HT-29 (cell line): ENCODE measurements around the gene HOTAIR. TPM values are rescaled to one million over a fixed set of nuclear protein-coding genes. Genes with fewer than 3 reads are reported as not detected.

ENCODE experiments used
- DNase-seq: peaks from one replicate; pipeline ENCODE4 v3.0.0-alpha.2; 2015; ENCODE audit warnings: low spot score
- total RNA-seq: library from RNA; depleted of rRNA; stranded (reverse); fragments of >200 nt; shearing (Covaris generic); gene quantifications from 2 replicates; pipeline ENCODE4 v1.2.3, GENCODE V29; 2014

HOTAIR gene
- total RNA-seq, 1 experiment from 2014 or later: 5.6 TPM

DNA sequence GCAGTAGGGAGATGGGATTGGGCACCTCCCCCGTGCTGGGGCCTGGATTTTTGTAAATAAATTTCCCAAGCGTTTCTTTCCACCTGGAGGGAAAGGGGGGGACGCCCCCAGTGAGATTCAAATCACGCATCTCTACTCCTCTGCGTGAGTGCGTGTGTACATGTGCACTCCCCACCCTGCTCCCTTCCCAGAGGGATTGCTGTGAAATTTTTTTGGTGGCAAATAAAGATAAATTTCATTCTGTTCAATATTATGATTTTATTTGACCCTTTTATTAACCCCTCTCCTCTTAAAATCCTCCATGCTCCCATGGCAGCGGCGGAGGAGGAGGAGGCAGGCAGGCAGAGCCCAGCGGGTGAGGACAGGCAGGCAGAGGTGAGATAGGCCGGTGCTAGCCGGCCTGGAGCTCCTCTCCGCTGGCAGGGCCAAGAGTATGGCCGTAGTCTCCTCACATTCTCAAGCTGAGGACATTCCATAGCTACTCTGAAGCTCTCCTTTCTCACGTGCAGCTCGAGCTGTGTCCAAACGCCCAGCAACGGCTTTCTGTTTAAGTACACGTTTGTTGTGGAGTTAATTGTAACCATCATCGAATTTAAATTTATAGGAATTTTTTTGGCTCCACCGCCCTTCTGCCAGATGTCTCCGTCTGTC, 1.5 kb upstream of the HOTAIR start:
- peak; percentile 47 for DNase-seq

DNA sequence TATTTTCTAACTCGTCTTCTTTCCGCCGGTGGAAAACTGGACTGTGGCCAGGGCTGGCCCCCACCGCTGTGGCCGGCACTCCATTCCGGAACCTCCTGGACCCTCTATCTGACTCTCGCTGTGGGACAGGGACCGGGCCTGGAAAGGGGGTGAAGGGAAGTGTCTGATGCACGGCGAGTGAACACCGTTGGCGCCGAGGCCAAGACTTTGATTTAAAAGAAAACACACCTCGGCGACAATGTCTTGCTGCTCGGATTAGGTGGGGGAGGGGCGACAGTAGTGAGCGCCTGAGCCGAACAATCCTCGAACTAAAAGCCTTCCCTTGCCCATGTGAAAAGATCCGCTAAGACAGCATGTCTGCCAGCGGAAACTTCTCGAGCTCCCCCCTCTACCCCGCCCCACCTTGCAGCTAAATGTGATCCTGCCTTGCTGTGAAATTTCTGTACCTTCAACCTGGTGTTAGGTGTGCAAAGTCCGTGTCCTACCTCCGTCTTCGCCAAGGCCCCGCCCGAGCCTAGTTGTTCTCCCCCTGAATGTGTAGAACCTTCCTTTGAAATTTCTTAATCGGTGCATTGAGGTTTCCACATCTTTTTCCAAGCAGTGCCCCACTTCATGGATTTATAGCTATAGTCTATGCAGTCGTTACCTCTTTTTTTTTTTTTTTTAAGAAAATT, 862 bp upstream of the HOTAIR start:
- DNase-seq: no peak

DNA sequence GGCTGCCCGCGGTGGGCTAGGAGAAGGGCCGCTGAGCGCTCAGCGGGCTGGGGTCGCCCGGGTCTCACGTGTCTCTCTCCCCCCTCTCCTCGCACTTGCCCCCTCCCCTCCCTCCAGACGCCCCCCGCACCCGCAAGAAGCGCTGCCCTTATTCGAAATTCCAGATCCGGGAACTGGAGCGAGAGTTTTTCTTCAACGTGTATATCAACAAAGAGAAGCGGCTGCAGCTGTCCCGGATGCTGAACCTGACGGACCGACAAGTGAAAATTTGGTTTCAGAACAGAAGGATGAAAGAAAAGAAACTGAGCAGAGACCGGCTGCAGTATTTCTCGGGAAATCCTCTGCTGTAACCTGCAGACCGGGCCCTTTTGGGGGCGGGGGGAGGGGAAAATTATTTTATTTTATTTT, 314 bp upstream of the HOTAIR start:
- DNase-seq: no peak

DNA sequence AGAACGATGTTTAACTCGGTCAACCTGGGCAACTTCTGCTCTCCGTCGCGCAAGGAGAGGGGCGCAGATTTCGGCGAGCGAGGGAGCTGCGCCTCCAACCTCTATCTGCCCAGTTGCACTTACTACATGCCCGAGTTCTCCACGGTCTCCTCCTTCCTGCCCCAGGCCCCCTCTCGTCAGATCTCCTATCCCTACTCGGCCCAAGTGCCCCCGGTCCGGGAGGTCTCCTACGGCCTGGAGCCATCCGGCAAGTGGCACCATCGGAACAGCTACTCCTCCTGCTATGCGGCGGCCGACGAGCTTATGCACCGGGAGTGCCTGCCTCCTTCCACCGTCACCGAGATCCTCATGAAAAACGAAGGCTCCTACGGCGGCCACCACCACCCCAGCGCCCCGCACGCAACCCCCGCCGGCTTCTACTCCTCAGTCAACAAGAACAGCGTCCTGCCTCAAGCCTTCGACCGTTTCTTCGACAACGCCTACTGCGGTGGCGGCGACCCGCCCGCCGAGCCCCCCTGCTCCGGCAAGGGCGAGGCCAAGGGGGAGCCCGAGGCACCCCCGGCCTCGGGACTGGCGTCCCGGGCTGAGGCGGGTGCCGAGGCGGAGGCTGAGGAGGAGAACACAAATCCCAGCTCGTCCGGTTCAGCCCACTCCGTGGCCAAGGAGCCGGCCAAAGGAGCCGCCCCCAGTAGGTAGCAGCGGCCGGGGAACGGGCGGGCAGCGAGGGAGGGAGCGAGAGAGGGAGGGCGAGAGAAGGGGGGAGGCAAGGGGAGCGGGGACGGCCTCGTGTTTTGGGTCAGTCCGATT, 1.3 kb downstream of the HOTAIR start:
- DNase-seq: no peak

DNA sequence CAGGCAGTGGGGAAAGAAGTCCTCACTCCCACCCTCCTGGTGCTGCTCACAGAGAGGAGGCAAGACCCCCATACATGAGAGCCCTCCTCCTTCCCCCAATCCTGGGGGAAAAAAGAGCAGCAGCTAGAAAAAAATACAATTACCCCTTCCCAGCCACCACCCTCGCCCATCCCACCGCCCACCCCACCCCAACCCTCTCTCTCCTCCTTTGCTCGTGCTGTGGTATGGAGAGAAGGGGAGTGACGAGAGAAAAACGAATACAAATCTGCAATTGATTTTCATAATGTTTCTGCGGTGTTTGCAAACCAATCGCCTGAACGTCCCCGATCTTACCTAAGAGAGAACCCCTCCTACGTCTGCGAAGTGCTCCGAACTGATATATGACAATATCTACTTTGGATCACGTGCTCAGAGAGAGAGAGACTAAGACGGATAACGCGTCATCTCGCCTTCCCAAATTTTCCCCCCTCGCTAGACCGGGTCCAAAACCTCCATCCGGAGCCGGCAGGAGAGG, 2.0 kb downstream of the HOTAIR start, which contains the start of gene HOXC11:
HOXC11 (plus strand) TSS at position 405 of the 514 bp plus-strand sequence. CDS start 116 bp downstream, outside the sequence.
- DNase-seq: no peak

DNA sequence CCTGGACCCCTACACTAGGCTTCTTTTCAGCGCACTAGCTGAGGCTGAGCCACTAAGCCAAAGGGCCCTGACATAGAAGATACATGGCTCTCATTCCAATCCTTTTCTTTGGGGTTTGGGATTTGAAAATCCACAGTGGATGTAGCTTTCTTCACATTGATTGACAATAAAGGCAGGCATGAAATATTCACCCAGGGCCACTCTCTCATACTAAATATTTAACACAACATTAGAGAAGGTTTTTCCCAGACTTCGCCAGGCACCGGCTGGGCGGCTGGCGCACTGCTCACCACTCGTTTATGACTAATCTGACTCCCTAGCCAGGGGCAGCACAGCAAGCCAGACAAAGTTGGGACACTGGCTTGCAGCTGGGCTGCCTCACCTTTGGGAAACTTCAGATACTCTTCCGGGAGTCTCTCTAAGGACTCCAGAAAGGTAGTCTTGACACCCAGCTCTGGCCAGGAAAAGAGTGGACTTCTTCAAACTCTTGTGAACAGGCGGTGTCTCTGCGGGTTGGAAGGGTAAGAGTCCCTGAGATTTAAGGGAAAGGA, 2.5 kb downstream of the HOTAIR start:
- DNase-seq: peak; percentile 44

DNA sequence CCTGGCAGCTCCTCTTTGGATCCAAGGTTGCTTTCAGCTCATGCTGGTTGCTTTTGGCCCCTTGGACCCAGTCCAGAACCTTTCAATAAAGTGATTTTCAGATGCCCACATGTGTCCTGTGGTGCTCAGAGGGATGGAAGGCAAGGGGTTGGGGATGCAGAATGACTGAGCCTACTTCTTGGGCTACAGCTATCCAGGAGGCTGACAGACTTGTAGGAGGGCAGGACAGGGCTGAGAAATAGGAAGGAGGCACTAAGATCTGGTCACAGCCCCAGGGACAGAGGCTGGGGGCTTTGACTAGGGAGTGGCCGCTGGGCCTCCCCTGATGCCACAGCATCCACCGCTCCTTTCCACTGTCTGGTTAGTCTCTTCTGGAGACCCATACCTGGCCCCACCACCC, 3.1 kb downstream of the HOTAIR start:
- DNase-seq: no peak

DNA sequence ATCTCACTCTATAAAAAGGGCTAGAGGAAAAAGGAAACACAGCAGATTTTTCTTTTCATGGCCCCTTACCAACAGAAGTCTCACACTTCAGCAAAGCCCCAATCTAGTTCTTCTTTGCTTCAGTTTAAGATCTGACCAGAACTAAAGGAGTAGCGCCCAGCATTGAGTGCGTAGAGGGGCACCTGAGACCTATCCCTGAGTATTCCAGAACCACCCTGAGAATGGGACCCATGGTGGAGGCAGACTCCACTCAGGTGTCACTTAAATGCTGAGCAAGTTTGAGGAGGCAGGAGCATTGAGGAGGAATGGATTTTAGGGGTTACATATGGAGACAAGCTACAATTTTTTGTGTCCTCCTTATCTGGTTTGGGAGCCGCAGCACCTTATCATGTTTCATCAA, 3.6 kb downstream of the HOTAIR start:
- no peak for DNase-seq

DNA sequence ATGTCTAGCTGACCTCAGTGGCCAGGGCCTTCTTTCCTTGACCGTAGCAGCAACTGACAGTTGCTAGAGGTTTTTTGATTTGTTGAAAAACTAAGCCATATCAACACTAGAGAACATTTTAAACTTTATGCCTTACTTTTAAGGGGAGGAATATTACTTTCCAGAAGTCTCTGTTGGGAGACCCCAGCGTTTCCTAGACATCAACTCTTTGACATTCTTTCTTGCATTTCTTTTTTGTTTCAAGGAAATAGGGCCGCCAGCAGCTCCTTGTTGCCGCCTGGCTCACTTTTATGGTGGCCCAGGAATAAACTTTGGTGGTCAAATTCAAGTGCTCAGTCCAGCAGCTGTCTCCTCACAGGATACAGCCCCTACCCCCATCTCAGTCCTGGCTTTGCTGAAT, 4.3 kb downstream of the HOTAIR start:
- no peak for DNase-seq

DNA sequence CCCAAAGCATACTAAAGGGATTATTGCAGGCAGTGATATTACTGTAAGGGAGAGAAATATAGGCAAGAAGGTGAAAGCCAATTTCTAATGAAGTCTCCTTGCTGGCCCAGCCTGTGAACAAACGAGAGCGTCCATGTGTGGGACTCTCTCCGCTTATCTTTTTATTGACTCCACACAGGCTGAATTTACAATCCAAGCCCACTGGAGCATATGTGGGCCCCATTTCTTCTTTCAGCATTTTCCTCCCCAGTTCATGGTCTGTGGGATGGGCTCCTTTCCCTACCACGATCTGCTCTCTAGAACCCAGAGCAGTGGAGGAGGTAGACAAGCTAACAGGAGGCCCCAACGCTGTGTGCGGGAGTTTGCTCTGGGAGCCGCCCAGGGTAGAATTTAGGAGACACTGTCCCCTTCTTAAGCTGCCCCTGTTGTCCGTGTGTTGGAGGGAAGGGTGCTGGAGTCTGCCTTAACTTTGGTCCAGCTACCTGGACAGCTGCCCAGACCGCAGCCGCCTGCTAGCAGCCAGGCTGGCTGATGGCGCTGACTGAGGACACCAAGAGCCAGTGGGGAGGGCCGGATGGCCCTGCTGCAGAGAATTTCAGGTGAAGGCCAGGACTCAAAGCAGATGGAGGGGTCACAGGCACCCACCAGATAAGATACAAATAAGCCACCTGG, 5.0 kb downstream of the HOTAIR start:
- no peak for DNase-seq

DNA sequence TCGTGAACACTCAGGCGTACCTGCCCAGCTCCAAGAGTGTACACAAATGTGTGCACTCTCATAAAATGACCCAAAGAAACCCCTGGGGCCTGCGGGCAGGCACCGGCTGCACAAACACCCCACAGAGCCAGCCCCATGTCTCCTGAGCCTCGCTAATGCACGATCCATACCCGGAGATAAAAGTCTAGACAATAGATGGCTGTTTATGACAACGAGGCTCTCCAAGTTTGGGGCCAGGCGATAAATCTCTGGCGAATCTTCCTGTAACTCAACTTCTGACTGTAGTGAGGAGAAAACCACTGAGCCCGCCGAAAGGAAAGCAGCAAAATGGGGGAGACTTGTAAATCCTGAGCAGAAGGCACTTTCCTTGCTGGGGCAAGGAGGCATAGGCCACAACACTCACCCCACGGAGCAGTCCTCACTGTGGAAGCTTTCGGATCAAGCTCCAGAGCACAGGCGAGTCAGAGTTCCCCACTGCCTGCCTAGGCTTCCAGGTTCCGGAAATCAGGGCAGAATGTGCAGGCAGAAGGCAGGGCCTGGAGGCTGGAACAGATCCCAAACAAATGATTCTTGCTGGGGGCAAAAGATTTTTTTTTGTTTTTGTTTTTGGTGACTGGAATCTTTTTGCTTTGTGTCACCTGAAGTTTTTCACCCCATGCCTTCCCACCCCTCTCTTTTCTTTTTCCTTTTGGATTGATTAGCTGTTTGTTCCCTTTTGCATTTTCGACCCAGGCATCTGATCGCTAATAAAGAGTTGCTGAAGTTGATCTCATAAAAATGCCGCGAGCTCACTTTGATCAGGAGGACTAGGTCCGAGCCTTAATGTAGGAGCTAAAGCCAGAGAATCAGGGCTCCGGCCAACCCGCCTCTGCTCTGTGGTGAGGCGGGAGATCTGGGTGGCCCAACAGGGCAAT, 6.3 kb downstream of the HOTAIR start:
- peak; percentile 58 for DNase-seq

DNA sequence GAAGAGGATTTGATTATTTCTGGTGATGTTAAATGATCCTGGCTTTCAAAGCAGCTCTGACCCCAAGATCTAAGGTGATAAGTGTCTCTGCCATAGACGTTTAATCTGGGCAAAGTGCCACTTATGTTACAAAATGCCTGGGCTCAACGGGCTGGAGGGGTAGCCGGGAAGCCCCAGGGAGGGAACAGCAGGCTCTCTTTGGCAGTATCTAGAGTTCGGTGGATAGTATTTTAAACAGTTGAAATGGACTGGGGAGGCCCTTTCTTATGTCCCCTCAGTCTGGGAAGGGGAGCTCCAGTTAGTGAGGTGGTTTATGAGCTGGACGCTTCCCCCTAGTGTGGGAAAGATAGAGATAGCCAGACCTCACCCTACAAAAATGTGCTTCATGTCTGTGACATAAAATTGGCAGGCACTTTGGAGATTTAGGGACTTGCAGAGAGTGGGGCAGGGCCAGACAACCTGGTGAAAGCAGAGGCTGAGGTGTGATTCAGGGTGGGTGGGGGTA, 7.3 kb downstream of the HOTAIR start:
- DNase-seq: no peak

DNA sequence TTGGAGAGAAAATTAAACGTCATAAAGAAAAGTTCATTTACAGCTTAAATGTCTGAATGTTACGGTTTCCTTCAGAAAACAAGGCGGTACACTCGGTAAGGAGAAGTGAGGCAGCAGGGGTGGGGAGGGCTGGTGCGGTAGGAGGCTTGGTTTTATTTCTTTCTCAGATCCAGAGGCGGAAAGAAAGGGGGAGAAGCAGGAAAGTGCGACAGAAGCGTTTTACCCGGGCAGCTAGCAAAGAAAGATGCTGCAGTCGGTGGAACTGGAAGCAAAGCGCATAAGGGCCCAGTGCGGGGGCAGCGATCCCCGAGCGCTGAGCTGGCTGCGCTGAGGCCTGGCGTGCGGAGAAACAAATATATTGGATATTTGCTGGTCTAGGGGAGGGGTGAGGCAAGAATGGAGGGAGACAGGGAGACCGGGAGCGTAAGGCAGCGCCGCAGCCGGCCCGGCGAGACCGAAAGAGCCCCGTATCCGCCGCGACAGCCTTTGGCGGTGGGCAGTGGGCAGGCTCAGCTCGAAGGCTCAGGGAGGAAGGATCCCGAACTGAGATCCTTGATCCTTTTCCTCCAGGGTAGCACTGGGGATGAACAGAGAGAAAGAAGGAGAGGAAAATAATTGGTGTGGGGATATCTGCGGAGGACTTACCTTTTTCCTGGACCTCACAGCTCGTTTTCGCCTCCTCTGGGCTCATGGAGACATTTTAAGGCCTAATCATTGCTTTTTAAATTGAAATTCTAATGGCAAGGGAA, 8.2 kb downstream of the HOTAIR start:
- DNase-seq: no peak

DNA sequence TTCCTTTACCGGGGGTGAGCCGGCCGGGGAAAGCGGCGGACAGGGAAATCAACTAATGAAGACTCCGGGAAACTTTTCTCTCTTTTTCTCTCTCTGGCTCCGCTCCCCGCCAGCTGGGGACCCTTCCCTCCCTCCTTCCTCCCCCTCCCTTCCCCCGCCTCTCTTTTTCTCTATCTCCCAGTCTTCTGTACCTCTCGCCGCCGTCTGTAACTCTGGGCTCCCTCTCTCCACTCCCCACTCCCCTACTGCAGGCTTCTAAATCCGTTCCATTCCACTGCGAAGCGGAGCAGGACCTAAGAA, 8.7 kb downstream of the HOTAIR start:
- no peak for DNase-seq

DNA sequence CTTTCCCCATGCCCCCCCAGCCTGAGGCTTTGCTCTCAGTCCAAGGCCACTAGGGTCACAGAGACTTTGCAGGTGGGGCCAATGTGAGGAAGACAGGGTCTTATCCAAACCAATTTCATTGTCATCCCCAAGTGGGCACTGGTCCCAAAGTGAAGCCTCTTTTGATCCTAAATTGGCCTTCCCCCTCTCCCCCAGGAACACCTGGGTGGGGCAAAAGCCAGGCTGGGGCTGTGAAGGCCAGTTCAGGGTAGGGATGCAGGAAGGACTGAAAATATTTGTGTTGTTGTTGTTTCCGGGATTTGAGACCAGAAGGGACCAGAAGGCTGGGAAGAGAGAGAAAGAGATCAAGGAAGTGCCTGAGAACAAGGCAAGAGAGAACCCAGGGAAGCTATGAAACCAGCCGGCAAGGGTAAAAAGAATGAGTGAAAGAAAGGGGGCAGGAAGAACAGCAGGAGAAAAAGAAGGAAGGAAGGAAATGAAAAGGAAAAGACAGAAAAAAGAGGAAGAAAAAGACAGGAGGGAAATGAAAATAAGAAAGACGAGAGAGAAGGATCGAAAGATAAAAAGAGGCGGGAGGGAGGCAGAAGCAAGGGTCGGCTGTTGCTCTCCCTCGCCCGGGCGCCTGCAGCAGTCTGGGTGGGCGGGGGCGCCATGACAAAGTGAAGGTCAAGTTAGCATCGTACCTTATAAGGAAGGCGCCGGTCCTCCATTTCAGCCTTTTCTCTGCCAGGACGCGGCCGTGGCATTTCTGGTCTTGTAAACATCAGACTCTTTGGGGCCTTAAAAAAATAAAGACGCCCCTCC, 9.3 kb downstream of the HOTAIR start:
- DNase-seq: no peak

DNA sequence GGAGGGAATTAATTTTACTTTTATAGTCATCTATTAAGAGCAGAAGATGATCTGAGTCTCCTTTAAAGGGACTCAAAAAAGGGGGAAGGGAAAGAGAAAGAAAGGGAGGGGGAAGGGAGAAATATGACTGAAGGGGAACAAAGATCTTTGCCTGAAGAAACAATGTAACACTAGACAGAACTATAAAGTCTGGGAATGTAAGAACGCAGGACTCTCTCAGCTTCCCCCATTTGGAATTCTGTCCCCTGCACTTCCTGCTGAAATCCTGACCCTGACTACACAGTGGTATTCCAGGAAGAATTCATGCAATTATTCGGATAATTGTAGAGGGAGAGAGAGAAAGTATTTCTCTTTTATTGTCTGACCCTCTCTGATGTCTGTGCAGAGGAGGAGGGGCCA, 10.4 kb downstream of the HOTAIR start:
- no peak for DNase-seq

DNA sequence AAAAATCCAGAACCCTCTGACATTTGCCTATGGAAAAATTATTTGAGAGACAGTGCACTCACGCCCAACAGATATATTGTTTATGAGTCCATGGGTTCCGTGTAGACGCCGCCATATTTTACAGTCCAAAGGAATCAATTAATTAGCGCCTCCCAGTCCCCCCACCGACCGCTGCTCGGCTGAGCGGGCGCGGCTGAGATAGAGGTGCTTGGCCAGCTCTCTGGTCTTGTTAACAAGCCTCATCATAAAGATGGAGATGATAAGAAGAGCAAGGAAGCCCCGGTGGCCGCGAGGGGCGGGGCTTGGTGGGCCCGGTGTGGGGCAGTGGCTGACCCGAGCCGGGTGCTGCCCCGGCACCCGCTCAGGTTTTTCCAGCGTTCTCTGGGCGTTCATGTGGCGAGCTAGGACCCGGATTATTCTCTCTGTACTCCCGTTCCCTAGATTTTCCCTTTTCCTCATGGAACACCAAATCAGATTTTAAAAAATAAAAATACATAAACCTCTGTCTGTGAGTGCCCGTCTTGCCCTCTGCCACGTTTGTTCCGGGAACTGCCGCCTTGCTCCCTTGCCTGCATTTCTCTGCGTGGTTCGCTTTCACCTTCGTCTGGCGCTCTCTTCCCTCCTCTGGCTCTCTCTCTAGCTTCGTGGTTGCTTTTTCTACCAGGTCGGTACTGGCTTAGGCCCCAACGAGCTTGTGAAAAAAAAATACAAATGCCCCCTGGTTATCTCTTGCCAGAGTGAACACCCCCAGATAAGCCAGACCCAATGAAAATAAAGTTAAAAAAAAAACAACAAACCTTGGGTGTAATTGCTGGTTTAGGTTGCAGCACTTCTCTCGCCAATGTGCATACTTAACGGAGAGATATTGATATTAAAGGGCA, 11.1 kb downstream of the HOTAIR start:
- DNase-seq: peak; percentile 47

DNA sequence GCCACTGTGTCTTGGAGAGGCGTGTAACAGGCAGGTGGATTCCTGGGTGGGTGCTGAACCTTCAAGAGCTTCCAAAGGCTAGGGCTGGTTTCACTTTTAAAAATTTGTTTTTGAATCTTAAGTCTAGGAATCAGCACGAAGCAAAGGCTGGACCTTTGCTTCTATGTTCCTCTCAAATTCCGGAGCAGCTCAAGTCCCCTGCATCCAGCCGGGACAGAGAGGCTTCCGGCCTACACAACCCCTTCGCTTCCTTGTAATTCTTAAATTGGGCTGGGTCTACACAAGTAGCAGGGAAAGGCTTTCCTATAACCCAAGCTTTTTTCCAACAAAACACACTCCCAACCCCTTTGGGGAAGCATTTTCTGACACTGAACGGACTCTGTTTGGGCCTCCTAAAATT, 11.7 kb downstream of the HOTAIR start:
- no peak for DNase-seq
